Renal cortical epithelial cell (primary cell): Measurements from ENCODE around the gene TTBK1. TPM values are rescaled to one million over a fixed set of nuclear protein-coding genes. Genes with fewer than 3 reads are reported as not detected.
A peak's percentile ranks its signal among the peaks of the same experiment; 100 is the strongest.
"Not testable (repeated sequence)": the region's sequence is repeated elsewhere in the genome, so short reads cannot be mapped to it uniquely, and the experiment has no call there.

ENCODE experiments used
- DNase-seq: peaks from one replicate; pipeline ENCODE4 v3.0.0-alpha.2; 2011; ENCODE audit warnings: low read depth
- total RNA-seq: library from RNA; depleted of rRNA; stranded (reverse); fragments of >200 nt; gene quantifications from 2 replicates; pipeline ENCODE4 v1.2.3, GENCODE V29; 2014

TTBK1 gene
- total RNA-seq, 1 donor from 2014 or later, result 0.10 TPM

DNA sequence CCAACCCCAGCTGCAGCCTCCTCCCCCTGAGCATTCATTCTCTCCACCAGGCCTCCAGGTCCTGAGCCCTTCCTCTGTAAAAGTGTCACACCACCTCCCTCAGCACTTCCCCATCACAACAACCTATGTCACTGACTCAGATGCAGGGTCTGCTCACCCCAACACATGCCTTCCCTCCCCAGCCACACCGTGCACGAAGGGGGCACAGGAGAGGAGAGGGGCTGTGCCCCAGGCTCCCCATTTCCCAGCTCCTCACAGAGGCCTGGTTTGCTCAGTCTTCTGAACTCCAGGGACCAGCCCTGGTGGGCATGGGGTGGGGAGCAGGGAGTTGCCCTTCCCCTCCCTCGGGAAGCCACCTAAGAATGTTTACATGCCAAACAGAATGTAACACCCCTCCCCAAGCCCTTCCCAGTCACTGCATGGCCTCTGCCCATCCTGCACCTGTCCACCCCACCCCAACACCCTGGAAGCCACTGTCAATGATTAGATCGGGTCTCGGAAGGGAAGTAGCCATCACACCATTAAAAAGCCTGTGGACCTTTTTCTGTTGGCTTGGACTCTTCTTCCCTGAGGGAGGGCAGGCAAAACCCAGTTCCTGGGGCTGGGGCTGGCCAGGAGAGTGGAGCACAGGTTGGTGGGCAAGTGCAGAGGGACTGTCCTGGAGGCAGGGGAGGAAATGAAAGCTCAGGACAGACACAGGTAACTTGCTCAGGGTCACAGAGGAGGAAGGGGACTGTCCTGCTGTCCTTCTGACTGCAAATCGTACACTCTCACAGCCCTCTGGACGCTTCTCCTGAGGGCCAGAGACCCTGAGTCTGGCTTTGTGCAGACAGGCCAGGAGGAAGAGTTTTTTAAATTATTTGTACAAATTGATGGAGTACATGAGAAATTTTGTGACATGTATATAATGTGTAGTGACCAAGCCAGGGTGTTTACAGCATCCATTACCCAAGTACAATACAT is 44.7 kb downstream of the TTBK1 start:
- DNase-seq, result no peak

DNA sequence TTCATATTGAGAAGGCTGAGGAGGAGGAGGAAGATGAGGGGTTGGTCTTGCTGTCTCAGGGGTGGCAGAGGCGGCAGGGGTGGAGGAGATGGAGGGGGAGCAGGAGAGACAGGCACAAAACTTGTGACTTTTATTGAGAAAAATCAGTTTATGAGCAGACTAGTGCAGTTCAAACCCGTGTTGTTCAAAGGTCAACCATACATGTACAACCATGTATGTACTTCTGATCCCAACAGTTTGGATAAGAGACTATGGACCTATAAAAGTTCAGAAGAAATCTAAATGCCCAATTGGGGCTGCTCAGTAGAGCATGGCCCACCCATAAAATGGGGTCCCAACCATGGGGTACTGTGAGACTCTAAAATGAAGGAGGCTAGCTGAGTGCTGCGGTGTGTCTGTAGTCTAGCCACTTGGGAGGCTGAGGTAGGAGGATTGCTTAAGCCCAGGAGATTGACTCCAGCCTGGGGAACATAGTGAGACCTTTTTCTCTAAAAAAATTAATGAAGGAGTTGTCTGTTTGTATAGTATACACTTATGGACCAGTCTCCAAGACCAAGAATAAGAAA is 47.1 kb downstream of the TTBK1 start:
- DNase-seq, result no peak

DNA sequence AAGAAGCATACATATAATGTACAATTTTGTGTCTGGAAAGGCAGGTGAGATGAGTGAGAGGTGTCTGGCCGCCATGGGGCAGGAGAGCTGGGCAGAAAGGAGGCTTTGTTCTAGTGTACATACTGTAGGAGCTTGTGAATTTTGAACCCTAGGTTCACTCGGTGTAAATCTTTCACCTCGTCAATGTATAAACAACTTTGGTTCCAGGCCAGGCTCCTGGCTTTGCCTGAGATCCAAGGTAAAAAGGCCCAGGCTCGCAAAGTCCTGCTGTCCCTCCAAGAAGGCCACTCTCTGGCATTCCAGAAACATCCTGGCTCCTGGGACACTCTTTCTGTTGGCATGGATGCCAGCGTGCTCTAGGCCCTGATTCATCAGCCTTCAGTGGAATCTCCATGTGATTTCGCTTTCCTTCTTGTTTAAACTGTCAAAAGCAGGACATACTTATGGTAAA is 47.6 kb downstream of the TTBK1 start:
- no peak for DNase-seq

DNA sequence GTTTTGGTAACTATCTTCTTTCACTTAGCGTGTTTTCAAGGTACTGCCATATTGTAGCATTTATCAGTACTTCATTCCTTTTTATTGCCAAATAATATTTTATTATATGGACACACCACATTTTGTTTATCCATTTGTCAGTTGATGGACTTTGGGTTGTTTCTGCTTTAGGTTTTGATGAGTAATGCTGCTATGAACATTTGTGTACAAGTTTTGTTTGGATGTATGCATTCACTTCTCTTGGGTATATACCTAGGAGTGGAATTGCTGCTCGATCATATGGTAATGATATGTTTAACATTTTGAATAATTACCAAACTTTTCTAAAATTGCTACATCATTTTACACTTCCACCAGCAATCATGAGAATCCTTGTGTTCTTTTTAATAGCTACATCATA is 48.4 kb downstream of the TTBK1 start:
- DNase-seq, result no peak

DNA sequence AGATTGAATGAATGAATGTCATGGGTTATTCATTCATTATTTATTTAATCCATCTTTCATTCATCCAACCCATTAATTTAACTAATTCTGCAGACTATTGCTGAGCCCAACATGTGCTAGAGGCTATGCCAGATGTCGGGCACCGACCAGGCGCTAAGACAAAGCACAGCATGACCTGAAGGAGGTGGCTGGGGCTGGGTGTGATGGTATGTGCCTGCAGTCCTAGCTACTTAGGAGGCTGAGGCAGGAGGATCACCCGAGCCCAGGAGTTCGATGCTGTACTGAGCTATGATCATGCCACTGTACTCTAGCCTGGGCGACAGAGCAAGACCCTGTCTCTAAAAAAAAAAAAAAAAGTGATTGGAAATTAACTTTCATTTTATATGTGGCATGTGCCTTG is 49.1 kb downstream of the TTBK1 start:
- DNase-seq, result no peak

DNA sequence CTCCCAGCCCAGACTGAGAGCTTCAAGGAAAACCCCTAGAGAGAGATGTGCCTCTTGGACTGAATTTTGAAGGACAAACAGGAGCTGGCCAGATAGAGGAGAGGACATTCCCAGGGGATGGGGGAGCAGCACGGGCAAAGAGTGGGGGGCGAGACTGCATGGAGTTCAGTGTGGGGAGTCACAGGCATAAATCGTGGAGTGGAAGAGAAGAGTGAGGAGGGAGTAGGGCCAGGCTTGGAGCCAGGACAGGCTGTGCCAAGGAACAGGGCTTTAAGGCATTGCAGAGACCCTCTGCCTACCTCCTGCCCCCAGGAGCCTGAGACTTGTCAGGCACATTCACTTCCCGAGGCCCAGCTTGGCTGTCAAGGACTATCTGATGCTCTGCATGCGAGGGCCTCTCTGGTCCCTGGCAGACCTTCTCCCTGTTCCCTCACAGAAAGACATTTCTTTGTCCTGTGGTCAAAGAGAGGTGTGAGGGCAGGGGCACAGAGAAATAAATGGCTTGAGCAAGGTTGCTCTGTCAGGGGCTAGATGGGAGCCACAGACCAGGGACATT is 49.6 kb downstream of the TTBK1 start:
- DNase-seq, result no peak

DNA sequence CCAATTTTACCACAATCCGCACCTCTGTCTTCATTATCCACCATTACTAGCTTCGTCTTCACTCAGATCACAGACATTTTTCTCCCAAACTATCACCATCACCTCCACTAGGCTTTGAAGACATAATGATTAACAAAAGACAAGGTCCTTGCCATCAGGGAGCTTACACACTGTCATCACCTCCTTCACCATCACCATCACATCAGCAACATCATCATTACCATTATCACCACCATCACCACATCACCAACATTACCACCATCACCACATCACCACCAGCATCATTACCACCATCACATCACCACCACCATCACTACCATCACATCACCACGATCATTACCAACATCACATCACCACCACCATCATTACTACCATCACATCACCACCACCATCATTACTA is 50.4 kb downstream of the TTBK1 start:
- no peak for DNase-seq

DNA sequence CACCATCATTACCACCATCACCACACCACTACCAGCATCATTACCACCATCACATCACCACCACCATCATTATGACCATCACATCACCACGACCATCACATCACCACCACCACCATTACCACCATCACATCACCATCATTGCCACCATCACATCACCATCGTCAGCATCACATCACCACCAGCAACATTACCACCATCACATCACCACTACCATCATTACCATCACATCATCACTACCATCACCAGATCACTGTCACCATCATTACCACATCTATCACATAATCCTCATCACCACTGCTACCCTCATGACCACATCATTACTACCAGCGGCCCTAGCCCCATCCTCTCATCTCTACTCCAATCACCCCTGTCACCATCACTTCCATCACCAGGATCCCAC is 51.3 kb downstream of the TTBK1 start:
- DNase-seq, result no peak

DNA sequence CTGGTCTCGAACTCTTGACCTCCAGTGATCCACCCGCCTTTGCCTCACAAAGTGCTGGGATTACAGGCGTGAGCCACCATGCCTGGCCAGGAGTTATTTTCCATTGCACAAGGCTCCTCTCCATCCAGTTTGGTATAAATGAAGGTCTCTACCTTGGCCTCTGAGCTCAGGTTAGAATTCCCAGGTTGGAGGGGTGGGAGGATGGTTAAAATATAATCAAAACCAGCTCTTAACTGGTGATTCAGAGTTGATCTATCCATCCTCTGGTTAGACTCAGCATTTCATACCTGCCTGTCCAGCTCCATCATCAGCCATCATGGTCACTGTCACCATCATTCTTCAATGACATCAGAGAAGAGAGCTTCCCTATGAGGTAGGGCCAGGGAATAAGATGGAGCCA is 52.2 kb downstream of the TTBK1 start:
- DNase-seq, result peak; percentile 9

DNA sequence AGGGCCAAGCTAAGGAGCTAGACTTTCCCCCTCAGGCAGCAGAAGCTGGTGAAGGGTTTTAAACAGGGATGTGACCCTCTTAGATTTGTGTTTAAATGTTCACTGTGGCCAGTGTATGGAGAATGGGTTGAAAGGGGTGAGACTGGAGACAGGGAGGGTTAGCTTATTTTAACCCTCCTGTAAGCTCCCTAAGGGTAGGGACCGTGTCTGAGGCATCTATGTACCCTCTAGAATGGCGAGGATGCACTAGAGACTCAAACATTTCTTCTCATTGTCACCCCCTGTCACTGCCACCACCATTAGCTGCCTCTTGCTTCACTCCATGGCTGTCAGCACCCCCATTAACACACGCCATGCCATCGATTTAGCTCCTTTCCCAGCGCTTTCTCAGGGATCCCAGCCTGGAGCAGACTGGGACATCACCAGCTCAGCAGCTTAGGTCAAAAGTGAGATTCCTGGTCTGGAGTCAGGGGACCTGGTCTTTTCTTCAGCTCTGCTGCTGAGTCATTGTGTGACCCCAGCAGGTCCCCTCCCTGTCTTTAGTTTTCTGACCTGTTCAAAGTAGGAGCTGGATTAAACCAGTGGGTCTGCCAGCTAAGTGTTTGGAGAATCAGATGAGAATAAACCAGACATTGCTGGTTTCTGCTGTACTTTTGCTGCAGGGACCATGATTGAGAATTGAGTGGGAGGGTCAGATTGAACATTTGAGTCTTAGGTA is 53.7 kb downstream of the TTBK1 start:
- DNase-seq, result peak; percentile 66

DNA sequence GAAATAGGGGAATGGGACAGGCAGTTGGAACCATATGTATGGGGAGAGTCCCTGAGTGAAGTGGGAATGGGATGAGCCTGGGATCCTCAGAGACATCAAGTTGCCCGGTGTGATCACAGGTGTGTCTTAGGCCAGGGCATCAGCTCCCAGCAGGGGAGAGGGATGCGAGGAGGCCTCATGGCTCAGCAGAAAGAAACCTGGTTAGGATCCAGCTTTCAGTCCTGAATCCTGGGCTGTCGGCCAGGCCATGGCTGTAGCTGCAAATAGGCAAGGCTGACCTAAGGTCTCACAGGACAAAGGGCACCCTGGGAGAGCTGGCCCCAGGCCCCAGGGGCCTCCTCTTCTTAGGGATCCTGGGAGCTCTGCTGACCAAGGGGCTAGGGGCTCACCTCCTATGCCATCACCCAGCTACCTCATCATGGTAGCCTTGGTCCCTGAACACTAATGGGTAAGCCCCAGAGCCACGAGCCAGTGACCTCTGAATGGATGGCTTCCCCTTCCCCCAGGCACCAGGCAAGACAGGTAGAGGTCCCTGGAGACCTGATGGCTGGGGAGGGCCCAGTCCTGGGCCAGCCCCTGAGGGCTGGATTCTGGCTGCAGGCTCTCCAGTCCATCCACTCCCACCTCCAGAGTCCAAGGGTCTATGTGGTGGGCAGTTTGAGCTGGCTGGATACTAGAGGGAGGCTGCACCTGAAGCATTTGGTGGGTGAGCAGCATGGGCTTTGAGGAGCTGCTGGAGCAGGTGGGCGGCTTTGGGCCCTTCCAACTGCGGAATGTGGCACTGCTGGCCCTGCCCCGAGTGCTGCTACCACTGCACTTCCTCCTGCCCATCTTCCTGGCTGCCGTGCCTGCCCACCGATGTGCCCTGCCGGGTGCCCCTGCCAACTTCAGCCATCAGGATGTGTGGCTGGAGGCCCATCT is 54.6 kb downstream of the TTBK1 start, which contains the start of gene SLC22A7:
TSS of gene SLC22A7 (plus strand) at position 617 of the 921 bp plus-strand sequence. CDS start at position 716, 99 bp downstream.
- DNase-seq, result no peak

DNA sequence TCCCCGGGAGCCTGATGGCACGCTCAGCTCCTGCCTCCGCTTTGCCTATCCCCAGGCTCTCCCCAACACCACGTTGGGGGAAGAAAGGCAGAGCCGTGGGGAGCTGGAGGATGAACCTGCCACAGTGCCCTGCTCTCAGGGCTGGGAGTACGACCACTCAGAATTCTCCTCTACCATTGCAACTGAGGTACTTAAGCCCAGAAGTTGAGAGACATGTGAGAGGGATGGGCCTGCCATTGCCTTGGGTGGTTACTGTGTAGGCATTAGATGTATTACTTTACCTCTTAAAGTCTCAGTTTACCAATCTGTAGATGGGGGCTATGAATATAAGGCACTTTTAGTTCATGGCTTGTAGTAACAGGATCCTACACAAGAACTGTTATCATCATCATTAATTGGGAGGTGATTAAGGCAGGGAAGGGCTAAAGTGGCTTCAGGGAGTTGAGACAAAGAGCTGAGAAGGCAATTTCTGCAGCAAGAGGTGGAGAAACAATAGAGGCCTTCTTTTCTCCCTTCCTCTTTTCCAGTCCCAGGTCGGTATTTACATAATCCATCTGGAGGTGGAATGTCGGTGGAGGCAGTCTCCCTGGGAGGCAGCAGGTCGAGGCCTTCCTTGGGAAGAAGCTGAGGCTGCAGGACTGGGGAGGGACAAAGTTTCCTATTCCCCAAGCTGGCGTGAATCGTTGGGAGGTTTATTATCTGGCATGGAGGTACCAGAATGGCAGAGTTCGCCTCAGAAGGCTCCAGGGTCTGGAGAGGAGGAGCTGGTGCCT is 55.5 kb downstream of the TTBK1 start:
- DNase-seq, result no peak

DNA sequence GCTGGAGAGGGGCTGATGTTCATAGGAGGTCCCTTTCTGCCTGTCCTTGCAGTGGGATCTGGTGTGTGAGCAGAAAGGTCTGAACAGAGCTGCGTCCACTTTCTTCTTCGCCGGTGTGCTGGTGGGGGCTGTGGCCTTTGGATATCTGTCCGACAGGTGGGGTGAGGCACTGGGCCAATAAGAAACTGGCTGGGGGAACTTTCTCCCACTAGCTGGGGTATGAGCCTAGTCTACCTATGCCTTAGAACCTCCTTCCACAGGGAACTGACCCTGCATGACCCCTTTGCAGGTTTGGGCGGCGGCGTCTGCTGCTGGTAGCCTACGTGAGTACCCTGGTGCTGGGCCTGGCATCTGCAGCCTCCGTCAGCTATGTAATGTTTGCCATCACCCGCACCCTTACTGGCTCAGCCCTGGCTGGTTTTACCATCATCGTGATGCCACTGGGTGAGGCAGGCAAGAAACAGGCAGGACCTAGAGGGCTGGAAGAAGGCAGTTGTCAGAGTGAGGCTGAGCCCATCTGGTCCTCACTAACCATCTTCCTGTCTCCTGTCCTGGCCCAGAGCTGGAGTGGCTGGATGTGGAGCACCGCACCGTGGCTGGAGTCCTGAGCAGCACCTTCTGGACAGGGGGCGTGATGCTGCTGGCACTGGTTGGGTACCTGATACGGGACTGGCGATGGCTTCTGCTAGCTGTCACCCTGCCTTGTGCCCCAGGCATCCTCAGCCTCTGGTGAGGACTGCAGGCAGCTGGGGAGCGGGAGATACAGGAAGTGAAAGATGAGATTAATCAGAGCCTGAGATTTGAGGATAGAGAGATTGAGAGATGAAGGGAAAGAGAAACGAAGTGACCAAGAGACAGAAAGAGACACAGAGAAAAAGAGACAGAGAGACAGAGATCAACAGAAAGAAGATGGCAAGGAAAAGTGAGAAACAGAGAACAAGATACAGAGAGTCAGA is 56.3 kb downstream of the TTBK1 start:
- no peak for DNase-seq

DNA sequence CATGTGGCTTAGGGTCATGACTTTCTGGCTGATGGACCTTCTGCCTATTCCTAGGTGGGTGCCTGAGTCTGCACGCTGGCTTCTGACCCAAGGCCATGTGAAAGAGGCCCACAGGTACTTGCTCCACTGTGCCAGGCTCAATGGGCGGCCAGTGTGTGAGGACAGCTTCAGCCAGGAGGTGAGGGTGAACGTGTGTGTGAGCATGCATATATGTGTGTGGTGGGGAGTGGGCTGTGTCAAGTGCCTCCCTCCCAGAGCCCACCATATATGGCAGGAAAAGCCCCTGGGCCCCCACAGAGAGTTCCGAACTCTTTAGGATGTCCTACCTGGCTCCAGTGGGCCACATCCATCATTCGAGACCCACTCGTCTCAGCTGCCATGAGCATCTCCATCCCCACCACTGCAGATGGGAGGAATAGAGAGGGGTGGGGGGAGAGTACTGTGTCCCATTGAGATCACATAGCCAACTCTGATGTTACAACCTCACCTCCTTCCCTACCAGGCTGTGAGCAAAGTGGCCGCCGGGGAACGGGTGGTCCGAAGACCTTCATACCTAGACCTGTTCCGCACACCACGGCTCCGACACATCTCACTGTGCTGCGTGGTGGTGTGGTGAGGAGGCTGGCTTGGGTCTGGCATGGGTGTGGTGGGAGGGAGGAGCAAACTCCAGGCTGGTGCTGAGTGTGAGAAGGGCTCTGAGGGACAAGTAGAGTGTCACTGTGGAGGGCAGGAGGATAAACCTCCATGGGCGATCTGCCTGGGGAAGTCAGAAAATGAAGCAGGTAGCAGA is 58.0 kb downstream of the TTBK1 start:
- no peak for DNase-seq

DNA sequence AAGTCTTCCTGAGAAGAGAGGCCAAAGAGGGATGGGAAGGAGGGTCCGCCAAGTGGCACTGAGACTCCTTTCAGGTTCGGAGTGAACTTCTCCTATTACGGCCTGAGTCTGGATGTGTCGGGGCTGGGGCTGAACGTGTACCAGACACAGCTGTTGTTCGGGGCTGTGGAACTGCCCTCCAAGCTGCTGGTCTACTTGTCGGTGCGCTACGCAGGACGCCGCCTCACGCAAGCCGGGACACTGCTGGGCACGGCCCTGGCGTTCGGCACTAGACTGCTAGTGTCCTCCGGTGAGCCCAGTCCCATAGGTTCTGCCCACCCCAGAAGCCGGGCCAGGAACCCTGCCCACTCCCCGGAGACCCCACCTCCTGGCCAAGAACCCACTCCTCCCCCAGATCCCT is 58.8 kb downstream of the TTBK1 start:
- no peak for DNase-seq

DNA sequence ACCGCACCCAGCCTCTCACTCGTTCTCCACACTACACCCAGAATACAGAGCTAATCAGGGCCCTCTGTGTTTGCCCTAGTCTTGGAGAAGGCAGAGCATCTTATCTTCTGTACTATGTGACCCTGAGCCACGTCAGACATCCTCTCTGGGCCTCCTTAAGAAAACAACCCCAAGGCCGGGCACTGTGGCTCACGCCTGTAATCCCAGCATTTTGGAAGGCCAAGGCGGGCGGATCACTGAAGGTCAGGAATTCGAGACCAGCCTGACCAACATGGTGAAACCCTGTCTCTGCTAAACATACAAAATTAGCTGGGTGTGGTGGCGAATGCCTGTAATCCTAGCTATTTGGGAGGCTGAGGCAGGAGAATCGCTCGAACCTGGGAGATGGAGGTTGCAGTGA is 59.7 kb downstream of the TTBK1 start:
- not testable (repeated sequence) for DNase-seq

DNA sequence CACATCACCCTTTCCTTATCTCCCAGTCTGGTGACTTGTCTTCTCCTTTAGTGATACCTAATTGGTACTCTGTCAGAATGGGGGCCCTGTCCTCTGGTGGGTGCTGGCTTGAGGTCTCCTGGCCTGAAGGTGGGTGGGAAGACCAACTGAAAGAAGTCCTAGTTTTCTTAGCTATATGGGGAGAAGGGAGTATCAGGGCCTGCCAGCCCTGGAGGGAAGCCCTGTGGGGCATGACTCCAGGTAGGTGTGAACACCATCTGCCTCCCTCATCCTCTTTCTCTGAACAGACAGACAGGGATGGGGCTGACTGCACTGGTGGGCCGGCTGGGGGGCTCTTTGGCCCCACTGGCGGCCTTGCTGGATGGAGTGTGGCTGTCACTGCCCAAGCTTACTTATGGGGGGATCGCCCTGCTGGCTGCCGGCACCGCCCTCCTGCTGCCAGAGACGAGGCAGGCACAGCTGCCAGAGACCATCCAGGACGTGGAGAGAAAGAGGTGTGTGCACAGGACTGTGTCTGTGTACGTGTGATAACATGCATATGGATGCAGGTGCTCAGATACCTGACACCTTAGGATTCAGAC is 60.6 kb downstream of the TTBK1 start:
- DNase-seq, result no peak

DNA sequence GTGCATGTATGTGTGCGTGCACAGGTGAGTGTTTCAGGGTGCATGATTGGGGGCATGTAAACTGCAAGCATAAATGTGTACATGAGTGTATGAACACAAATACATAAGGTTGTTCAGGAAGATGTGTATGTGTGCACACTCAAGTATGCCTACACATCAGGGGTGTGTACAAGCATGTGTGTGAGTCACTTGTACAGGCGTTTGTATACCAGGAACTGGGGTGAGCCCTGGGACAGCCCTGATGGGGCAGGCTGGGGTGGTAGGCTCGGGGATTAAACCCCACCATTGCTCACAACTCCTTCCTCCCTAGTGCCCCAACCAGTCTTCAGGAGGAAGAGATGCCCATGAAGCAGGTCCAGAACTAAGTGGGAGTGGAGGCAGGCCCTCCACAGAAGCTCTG is 61.1 kb downstream of the TTBK1 start:
- no peak for DNase-seq
